ENCODE results near the gene HMBS. TPM values are rescaled to one million over a fixed set of nuclear protein-coding genes. Genes with fewer than 3 reads are reported as not detected.

The HMBS gene
- total RNA-seq, 1 experiment from 2014 or later: 9.3 TPM

DNA sequence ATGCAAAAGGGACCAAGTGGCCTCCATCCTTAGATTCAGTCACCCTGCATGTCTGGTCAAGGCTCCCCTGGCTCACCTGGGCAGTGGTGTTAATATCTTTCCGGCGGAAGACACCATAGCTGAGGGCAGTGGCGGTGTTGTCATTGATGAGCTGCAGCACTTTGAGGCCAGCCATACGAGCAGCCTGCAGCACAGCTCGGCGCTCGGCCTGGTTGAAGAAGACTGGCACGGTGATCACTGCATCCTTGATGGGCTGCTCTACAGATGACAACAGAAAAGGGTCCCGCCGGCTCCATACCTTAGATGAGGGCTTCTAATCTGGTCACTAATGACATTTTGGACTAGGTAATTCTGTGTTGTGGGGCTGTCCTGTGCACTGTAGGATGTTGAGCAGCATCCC is 30.3 kb upstream of the HMBS start:
- H3K9ac ChIP-seq (ENCODE audit: low read length): no peak overlapping the region
- no peaks in the 10 kb centered on the region for H3K27me3 ChIP-seq (ENCODE audit: low read length)
- H2AFZ ChIP-seq (ENCODE audit: low read length): no peak overlapping the region
- no peak overlapping the region for H3K27ac ChIP-seq (ENCODE audit: low read length)
- no peak overlapping the region for H3K4me3 ChIP-seq (ENCODE audit: low read length)
- no peaks in the 10 kb centered on the region for H3K9me3 ChIP-seq (ENCODE audit: low read length)
- ATAC-seq: no peak
- CTCF ChIA-PET: no interaction called here
- 0 out of 2 replicates have a peak, but pooled peaks cover 10% of the 10 kb centered on the region for H4K20me1 ChIP-seq (ENCODE audit: low read length)
- no peaks in the 10 kb centered on the region for H3F3A ChIP-seq (ENCODE audit: low read length, unreplicated experiment)
- no peak for DNase-seq
- no peaks in the 10 kb centered on the region for H3K9me2 ChIP-seq (replicated peaks; ENCODE audit: low read length)
- intact Hi-C loops (cut with micrococcal nuclease): no loop called here
- peaks cover 32% of the 10 kb centered on the region for H3K79me2 ChIP-seq (ENCODE audit: low read length)
- TF ChIP-seq EZH2phosphoT487 (IDR thresholded peaks at IDR 0.05; ENCODE audit: borderline replicate concordance, low read length): no peak
- no peak for TF ChIP-seq EZH2 (IDR thresholded peaks at IDR 0.05; ENCODE audit: low read length, unreplicated experiment)
- TF ChIP-seq, protein P1, sequence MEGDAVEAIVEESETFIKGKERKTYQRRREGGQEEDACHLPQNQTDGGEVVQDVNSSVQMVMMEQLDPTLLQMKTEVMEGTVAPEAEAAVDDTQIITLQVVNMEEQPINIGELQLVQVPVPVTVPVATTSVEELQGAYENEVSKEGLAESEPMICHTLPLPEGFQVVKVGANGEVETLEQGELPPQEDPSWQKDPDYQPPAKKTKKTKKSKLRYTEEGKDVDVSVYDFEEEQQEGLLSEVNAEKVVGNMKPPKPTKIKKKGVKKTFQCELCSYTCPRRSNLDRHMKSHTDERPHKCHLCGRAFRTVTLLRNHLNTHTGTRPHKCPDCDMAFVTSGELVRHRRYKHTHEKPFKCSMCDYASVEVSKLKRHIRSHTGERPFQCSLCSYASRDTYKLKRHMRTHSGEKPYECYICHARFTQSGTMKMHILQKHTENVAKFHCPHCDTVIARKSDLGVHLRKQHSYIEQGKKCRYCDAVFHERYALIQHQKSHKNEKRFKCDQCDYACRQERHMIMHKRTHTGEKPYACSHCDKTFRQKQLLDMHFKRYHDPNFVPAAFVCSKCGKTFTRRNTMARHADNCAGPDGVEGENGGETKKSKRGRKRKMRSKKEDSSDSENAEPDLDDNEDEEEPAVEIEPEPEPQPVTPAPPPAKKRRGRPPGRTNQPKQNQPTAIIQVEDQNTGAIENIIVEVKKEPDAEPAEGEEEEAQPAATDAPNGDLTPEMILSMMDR (conservative IDR thresholded peaks at IDR 0.05; ENCODE audit: low read depth, low read length): no peak
- peaks cover 15% of the 10 kb centered on the region for H3K4me1 ChIP-seq (ENCODE audit: insufficient read depth, low read length)
- H3K4me2 ChIP-seq (ENCODE audit: low read length): no peak overlapping the region
- no TSS peak for BruUV-seq (replicated peaks)
- H3K36me3 ChIP-seq (ENCODE audit: low read depth, low read length): peaks cover 51% of the 10 kb centered on the region
- POLR2A ChIA-PET (ENCODE audit: unreplicated experiment): no interaction called here

GRCh38 chr11:119055901-119056300 is 28.8 kb upstream of the HMBS start:
- H4K20me1 ChIP-seq (ENCODE audit: low read length): 0 out of 2 replicates have a peak, but pooled peaks cover 10% of the 10 kb centered on the region
- peak overlapping the region; percentile 98 for H3K9ac ChIP-seq (ENCODE audit: low read length)
- ATAC-seq (no peak), DNase-seq (peak; percentile 52)
- TF ChIP-seq, protein P1 (conservative IDR thresholded peaks at IDR 0.05; ENCODE audit: low read depth, low read length): peak; percentile 57
- TF ChIP-seq EZH2phosphoT487 (IDR thresholded peaks at IDR 0.05; ENCODE audit: borderline replicate concordance, low read length): no peak
- TF ChIP-seq EZH2 (IDR thresholded peaks at IDR 0.05; ENCODE audit: low read length, unreplicated experiment): no peak
- no peaks in the 10 kb centered on the region for H3K9me3 ChIP-seq (ENCODE audit: low read length)
- ChIA-PET POLR2A (ENCODE audit: unreplicated experiment) (interaction anchor here (0.5 to 1.0 kb wide), 3 partner anchors 12 to 37 kb away, joined by 3 to 4 read pairs (median 3); partner anchors contain the start of gene VPS11), CTCF (interaction anchor here (0.6 to 2.4 kb wide), 3 partner anchors 12 to 46 kb away, joined by 3 to 10 read pairs (median 10); partner anchors contain the start of genes DPAGT1 and VPS11)
- BruUV-seq (replicated peaks): no TSS peak
- peak overlapping the region; percentile 93 for H3K4me3 ChIP-seq (ENCODE audit: low read length)
- no peak overlapping the region; the same call in 1 of the 2 replicates for H2AFZ ChIP-seq (ENCODE audit: low read length)
- intact Hi-C loops (cut with micrococcal nuclease): loop anchor here (2.0 to 5.0 kb wide), 2 partner anchors 39 kb away; partner anchors contain the start of genes RPS25 and TRAPPC4
- H3K27me3 ChIP-seq (ENCODE audit: low read length): no peaks in the 10 kb centered on the region
- H3K36me3 ChIP-seq (ENCODE audit: low read depth, low read length): peaks cover 43% of the 10 kb centered on the region
- H3K27ac ChIP-seq (ENCODE audit: low read length): no peak overlapping the region
- peak overlapping the region; percentile 93 for H3K4me2 ChIP-seq (ENCODE audit: low read length)
- H3K4me1 ChIP-seq (ENCODE audit: insufficient read depth, low read length): peaks cover 15% of the 10 kb centered on the region
- no peaks in the 10 kb centered on the region for H3K9me2 ChIP-seq (replicated peaks; ENCODE audit: low read length)
- peaks cover 32% of the 10 kb centered on the region for H3K79me2 ChIP-seq (ENCODE audit: low read length)
- H3F3A ChIP-seq (ENCODE audit: low read length, unreplicated experiment): no peaks in the 10 kb centered on the region

DNA sequence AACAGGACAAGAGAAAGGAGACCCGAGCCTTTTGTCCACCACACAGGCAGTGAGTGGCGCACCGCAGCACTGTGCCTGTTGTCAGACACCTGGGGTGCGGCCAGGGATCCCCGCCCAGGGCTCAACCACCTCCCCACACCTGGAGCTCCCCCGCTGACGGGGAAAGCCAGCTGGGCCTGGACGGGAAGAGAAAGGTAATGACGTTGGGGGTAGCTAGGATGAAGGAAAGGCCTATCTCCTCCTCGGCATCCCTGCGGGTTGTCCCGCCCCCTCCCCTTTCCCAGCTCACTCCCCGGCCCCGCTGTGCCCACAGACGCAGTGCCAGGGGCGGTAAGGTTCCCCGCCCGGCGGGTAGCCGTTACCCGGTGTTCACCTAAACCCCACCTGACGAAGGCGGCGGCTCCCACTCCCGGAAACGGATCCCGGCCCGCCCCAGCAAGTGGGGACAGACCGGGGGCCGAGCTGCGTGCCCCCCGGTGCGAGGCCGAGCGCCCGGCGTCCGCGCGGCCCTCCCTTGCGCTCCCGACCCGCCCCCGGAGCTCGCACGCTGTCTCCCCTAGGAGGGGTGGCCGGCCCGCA is 28.2 kb upstream of the HMBS start:
- Histone ChIP-seq H3K27me3 (ENCODE audit: low read length) (no peaks in the 10 kb centered on the region), H3K27ac (ENCODE audit: low read length) (peak overlapping the region; percentile 62), H3K9me3 (ENCODE audit: low read length) (no peaks in the 10 kb centered on the region), H3K4me3 (ENCODE audit: low read length) (peak overlapping the region; percentile 93), H3K36me3 (ENCODE audit: low read depth, low read length) (peaks cover 37% of the 10 kb centered on the region), H4K20me1 (ENCODE audit: low read length) (0 out of 2 replicates have a peak, but pooled peaks cover 10% of the 10 kb centered on the region), H2AFZ (ENCODE audit: low read length) (peak overlapping the region; percentile 82), H3K4me2 (ENCODE audit: low read length) (peak overlapping the region; percentile 93), H3K9ac (ENCODE audit: low read length) (peak overlapping the region; percentile 98), H3K9me2 (replicated peaks; ENCODE audit: low read length) (no peaks in the 10 kb centered on the region), H3F3A (ENCODE audit: low read length, unreplicated experiment) (no peaks in the 10 kb centered on the region), H3K4me1 (ENCODE audit: insufficient read depth, low read length) (peaks cover 15% of the 10 kb centered on the region), H3K79me2 (ENCODE audit: low read length) (peaks cover 32% of the 10 kb centered on the region)
- ChIA-PET CTCF (interaction anchor here (0.6 to 2.4 kb wide), 2 partner anchors 13 to 46 kb away, joined by 10 read pairs; partner anchors contain the start of gene DPAGT1), POLR2A (ENCODE audit: unreplicated experiment) (interaction anchor here (0.6 to 1.0 kb wide), 2 partner anchors 11 to 15 kb away, joined by 3 read pairs; partner anchors contain the start of gene VPS11)
- intact Hi-C loops (cut with micrococcal nuclease): loop anchor here (2.0 to 5.0 kb wide), 2 partner anchors 38 to 39 kb away; partner anchors contain the start of genes RPS25 and TRAPPC4
- DNase-seq (peak; percentile 19), ATAC-seq (peak; percentile 18)
- TF ChIP-seq, protein P1 (conservative IDR thresholded peaks at IDR 0.05; ENCODE audit: low read depth, low read length): peak; percentile 20; the same call in 1 of the 2 replicates
- TF ChIP-seq EZH2phosphoT487 (IDR thresholded peaks at IDR 0.05; ENCODE audit: borderline replicate concordance, low read length): no peak
- BruUV-seq (replicated peaks): no TSS peak
